Myocyte (in vitro differentiated cells): ENCODE measurements around the gene CEP126. TPM values are rescaled to one million over a fixed set of nuclear protein-coding genes. Genes with fewer than 3 reads are reported as not detected.

Source experiments
- DNase-seq: peaks from one replicate; pipeline ENCODE4 v3.0.0-alpha.2; 2012; ENCODE audit warnings: low read depth
- polyA plus RNA-seq: library from polyadenylated mRNA; unstranded; fragments of >200 nt; gene quantifications from one replicate; pipeline ENCODE4 v1.2.1, GENCODE V29; 2012; ENCODE audit warnings: missing spikeins
- total RNA-seq: library from RNA; depleted of rRNA; stranded (reverse); fragments of >200 nt; gene quantifications from 2 replicates; pipeline ENCODE4 v1.2.3, GENCODE V29; 2014

Gene CEP126
- 1.3 and 2.1 TPM in 2 replicates for total RNA-seq
- polyA plus RNA-seq, result 1.9 TPM

DNA sequence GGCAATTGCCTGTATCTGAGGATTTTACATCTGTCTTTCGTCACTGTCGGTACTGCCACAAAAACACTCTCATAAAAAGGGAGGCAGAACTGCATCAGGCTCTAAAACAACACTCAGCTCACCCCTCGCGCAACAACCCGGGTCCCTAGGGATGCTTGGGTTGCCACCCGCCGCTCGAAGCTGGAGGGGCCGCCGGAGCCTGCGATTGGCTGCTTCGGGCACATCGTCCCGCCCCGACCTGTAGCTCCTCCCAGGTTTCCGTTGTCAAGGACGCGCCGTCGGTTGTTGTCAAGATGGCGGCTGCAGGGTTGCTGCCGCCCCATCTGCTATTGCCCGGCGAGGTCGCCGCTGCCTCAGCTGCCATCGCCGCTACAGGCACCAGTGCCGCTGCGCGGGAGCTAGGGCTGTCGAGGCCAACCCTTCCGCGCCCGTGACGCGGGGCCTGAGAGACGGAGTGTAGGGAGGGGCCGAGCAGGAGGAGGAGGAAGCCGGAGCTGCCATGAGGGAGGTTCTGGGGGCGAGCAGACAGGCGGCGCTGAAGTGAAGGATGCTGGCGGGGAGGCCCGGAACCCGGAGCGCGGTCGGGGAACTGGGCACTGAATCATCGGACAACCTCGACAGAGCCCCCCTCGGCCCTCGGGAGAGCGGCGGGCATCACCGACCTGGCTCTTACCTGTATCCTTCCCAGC lies at the start of gene CEP126:
Gene CEP126 (plus strand): TSS at position 273 of the 689 bp plus-strand sequence. CDS start 275 bp downstream, at position 548.
- peak; percentile 97 for DNase-seq

GRCh38 chr11:101866619-101867491 lies 48.0 kb upstream of the CEP126 start:
- DNase-seq, result peak; percentile 62

DNA sequence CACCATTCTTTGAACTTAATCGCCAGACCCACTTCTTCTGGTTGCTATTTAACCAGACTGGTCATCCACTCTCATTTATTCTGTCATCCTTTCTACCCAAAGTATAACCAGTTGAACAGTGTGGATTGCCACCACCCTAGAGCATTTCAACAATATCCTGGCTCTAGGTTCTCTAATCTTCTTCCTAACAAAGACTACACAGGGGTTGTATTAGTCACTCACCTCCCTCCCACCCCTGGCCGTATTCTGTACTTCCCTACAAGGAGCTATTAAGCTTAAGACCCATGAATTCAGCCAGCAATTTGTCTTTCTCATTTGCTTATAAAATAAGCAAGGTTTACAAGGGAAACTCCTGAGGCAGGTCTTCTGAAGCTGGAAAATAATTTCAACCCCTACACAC lies 46.9 kb upstream of the CEP126 start:
- DNase-seq, result no peak

DNA sequence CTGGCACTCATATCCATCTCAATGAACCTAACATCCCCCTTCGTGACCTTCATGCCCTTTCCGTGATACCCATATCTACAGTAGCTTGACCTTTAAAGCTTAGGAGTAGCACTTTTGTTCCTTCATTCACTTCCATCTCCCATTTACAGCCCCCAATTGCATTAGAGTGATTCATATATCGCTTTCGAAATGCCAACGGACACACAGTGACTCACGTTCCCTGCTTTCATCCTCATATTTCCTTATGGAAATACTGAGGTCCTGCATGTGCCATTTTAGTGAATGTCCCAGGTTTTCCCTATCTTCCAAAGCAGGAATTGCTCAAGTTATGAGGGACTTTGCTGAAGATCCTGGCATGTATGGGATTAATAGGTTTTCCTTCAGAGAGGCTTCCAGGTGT lies 44.3 kb upstream of the CEP126 start:
- no peak for DNase-seq

DNA sequence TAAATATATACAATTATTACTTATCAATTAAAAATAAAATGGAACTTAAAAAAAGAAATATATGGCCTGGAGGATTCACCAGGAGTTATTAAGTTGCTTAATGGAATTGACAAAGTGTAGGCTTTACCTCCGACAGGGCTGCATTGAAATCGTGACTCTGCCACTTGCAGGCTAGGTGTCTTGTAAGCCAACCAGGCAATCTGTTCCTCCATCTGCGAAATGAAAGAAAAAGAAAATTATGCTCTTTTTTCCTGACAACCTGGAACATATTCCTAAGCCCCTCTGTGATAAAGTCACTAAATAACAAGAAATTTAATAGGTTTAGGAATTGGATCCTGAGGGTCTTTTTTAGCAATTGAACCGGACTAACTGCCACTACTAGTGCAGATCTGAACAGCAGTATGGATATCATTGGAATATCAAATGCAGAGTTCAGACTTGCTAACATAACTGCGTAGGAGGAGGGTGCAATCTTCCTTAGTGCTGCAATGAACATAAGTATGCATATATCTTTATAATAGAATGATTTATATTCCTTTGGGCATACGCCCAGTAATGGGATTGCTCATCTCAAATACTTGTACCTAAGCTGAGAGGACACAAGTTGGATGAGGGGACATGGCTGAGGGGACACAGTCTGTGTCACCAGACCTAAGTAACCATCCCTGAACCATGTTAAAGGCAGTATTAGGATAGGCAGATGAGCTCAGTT lies 42.5 kb upstream of the CEP126 start:
- no peak for DNase-seq

DNA sequence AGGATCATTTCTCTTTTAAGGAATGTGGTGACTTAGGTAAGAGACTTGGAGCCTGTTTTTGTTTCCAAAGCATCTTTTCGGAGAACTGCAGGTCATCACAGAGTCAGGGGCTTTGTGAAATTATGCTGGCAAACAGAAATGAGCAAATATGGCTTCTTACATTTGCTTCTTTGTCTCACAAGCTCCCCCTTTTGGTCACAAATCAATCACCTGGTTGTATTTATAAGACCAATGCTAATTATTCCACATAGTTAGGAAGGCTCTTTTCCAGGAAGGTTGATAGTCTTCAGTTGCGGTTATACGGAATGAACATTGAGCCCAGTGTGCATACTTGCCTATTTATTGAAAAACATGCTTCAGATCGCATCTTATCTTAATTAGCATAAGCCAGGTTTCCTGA lies 34.6 kb upstream of the CEP126 start:
- peak; percentile 47 for DNase-seq

GRCh38 chr11:101881586-101881985 lies 33.2 kb upstream of the CEP126 start:
- DNase-seq, result no peak

DNA sequence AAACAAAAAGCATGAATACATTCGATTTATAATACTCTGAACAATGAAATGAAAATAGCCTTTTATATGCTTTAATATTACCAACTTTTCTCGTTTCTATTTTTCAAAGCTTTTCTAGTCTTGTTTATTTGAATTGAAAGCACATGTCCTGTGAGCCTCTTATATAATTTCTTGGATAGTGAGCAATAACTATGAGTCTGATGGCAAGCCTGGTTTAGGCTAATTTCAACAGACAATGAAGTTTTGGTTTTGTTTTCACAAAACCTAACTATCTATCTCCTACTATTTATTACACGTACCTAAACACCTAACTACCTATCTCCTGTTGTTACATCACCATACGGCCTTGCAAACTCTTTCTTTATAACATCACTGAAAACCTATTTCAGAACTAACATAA lies 29.2 kb upstream of the CEP126 start:
- no peak for DNase-seq

DNA sequence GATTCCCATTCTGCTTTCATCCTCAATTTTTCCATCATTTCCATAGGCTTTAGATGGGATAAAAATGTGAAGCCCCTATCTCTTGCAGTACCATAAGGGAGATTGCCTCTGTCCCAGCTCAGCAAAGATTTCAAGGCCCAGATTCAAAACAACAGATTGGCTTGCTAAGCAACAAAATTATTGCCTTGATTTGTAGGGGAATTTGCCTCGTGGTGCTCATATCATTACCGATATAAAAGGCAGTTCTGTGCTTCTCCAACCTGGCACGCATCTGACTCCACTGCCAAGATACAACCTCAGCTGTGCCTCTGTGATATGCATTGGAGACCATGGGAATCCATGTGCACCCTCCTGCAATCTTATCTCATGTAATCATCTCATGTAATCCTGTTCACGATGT lies 25.0 kb upstream of the CEP126 start:
- DNase-seq, result no peak

DNA sequence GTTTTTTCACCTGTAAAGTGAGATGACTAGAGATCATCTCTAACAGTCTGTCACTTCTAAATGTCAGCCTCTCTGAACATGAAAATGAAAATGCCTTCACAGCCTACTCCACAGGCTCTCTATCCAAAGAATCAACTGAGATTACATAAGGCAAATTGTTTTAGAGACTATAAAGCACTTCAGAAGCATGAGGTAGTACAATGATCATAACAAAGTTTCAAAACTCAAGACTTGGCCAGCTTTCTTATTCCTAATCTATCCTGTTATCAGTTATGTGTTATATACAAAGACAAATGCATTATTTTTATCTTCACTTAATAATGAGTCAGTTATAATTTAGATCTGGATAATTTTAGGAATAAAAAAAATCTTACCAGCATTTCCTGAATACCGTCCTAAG lies 20.3 kb upstream of the CEP126 start:
- no peak for DNase-seq

DNA sequence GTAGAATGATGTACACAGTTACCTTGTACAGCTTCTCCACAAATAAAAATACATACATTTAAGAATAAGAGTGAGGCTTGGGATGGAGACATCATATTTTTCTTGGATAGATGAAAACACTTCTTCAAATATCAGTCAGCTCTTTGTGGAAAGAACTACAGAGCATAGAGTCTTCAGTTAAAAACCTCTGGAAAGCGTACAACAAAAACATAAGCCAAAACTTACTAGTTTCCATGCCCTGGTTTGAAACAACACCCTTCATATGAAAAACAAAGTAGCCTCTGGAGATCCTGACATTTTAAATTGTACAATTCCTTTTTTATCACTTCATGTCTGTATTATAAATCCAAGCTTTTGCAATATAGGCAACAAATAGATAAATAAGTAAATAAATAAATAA lies 7.0 kb upstream of the CEP126 start:
- no peak for DNase-seq

- no peak for DNase-seq
Measured at GRCh38 chr11:101909087-101909486, 5.7 kb upstream of the CEP126 start.

DNA sequence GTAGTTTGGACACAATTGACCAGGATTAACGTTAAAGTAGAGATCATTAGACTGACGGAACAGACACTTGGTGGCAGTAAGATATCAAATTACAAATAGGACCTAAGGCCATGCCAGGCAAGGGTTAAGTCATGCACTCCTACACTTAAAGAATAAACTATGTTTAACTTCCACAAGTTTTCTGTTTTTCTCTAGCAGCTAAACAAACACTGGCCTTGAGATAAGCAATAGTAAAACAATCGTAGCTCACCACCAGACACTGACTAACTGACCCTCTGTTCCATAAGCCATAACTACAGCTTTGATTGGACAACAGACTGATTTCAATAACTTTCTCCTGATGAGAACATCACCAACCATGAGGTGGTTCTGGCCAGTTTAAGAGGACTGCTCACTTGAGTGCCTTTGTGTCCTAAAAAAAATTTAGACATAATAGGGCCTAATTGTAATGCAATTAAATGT lies 2.0 kb upstream of the CEP126 start:
- no peak for DNase-seq

DNA sequence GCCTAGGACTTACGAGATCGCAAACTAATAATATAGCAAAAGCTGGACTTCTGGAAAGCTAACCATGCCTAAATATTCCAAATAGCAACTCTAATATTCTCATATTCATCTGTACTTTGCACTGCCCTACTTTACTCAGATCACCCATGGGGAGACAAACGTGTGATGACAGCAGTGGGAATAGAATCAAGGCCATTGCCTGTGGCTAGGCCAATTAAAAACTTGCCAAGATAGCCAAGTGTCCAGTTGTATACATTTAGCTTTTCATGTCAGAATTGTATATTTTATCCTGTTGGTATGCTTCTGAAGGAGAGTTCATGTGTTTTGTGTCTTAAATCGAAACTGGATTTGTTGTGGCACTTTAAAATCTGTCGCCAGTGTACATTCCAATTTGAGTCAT lies 1.2 kb upstream of the CEP126 start:
- no peak for DNase-seq

DNA sequence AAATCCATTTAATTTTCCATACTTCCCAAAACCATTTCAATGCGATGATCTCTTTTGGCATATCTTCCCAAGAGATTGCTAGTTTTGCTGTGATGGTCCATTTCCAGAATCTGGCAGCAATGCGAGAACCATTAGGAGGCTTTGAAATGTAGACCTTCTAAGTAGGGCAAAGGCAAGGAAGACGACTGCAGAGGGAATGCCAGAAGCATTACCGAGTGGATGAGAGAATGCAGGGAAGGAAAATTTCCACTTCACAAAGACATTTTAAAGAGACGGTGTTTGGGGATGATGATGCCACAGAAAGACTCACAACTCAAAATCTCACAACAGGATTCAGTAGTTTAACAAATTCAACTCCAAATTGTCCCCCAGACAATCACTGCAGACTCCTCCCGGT lies 471 bp upstream of the CEP126 start:
- no peak for DNase-seq

DNA sequence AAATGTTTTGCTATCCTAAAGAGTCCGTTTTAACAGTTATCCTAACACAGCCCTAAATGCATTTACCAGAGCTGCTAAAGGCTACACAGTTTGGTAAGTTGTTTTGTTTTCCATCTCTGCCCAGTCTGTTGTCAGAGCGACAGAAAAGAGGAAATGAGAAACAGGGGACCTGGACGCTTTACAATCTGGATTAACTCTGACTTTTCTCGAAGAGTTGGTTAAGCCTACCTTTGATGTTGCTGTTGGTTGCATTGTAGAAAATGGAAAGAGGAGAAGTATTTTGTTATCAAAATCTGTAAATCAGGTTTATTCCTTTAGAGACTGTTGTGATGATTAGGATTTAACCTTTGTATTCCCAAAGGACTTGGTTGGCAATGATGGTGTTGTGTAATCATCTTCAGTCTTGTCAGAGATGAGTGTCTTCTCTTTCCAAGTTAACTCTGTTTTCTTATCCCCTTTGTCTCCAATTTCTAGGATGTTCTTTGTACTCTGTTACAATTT lies 1.0 kb downstream of the CEP126 start:
- DNase-seq, result peak; percentile 62

GRCh38 chr11:101916422-101916821 lies 1.6 kb downstream of the CEP126 start, which contains the start of gene ANGPTL5:
Gene ANGPTL5 (minus strand): TSS chr11:101916522. CDS start chr11:101907909, 8,613 bp downstream.
- peak; percentile 0 for DNase-seq

DNA sequence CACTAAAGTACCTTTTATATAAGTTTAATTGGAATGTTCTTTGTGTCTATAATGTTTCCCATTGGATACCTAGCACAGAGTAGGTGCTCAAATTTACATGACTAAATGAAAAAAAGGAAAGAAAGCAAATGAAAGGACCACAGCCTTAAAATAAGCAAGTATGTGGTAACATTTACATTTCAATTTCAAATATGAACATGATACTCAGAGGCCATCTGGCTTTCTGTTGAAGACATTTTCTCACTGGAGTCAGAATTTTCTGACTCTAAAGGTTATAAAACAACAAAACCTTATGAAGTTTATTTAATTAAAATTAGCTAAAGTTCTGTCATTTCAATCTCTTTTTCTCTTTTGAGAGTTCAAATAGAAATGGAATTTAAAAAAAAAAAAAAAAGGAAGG lies 2.4 kb downstream of the CEP126 start:
- no peak for DNase-seq

GRCh38 chr11:101920992-101921391 lies 6.2 kb downstream of the CEP126 start:
- no peak for DNase-seq

DNA sequence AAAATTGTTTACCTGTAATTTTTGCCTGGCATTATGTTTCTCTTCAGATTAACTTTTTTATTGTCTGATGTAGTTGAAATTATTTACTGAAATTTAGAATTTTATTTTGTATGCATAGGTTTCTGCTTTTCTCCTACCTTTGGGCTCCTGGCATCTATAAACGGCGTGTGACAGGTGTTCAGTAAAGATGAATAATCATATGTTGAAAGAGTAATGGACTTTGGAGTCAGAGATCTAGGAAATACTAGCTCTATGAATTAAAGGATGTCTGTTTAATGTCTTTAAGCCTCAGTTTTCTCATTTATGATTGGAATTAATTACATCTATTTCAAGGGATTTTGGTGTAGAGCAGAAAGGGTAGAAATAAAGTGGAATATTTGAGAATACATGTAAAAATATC lies 8.7 kb downstream of the CEP126 start:
- DNase-seq, result no peak

- DNase-seq, result no peak
Measured at GRCh38 chr11:101929294-101929915, 14.6 kb downstream of the CEP126 start.
